ENCODE measurements around the gene ZNF432.

- TF ChIP-seq REST (IDR thresholded peaks at IDR 0.05; ENCODE audit: low read depth): no peak
- no peak for TF ChIP-seq RAD21 (IDR thresholded peaks at IDR 0.05; ENCODE audit: low read depth)
- peak; percentile 47; the same call in 1 of the 2 replicates for TF ChIP-seq MAX (IDR thresholded peaks at IDR 0.05)
- TF ChIP-seq TAF1 (IDR thresholded peaks at IDR 0.05; ENCODE audit: low read depth): no peak; the same call in 1 of the 2 replicates
Measured at GRCh38 chr19:51986309-51987291, 62.0 kb downstream of the ZNF432 start, which contains the start of gene ZNF350.
